Activated T-cell treated with anti-CD3 and anti-CD28 coated beads for 4 hours (primary cell): ENCODE data around the gene MED13.
"Not testable (repeated sequence)": the region's sequence is repeated elsewhere in the genome, so short reads cannot be mapped to it uniquely, and the experiment has no call there.

Source experiments
- DNase-seq: peaks from one replicate; pipeline ENCODE4 v3.0.0-alpha.2; 2020

The MED13 gene

GRCh38 chr17:62049299-62049698 lies 15.8 kb downstream of the MED13 start:
- no peak for DNase-seq

GRCh38 chr17:62048262-62048661 lies 16.8 kb downstream of the MED13 start:
- no peak for DNase-seq

- DNase-seq = no peak
These were observed 19.6 kb downstream of the MED13 start for GRCh38 chr17:62045517-62045916.

- no peak for DNase-seq
These were observed 20.0 kb downstream of the MED13 start for GRCh38 chr17:62045109-62045508.

GRCh38 chr17:62043602-62044001 lies 21.5 kb downstream of the MED13 start:
- DNase-seq = no peak

GRCh38 chr17:62043140-62043539 lies 21.9 kb downstream of the MED13 start:
- no peak for DNase-seq

GRCh38 chr17:62038248-62038647 lies 26.8 kb downstream of the MED13 start:
- DNase-seq = no peak

- no peak for DNase-seq
These were observed 31.8 kb downstream of the MED13 start for GRCh38 chr17:62033317-62033716.

GRCh38 chr17:62032480-62032879 lies 32.6 kb downstream of the MED13 start:
- DNase-seq = no peak

- DNase-seq = no peak
These were observed 34.8 kb downstream of the MED13 start for GRCh38 chr17:62030264-62030663.

- DNase-seq = no peak
These were observed 40.2 kb downstream of the MED13 start for GRCh38 chr17:62024866-62025265.

- DNase-seq = no peak
These were observed 47.2 kb downstream of the MED13 start for GRCh38 chr17:62017912-62018311.

- DNase-seq = no peak
These were observed 47.6 kb downstream of the MED13 start for GRCh38 chr17:62017496-62017895.

GRCh38 chr17:62014526-62014925 lies 50.6 kb downstream of the MED13 start:
- no peak for DNase-seq

GRCh38 chr17:62009220-62009619 lies 55.9 kb downstream of the MED13 start:
- DNase-seq = no peak

- DNase-seq = no peak
These were observed 56.8 kb downstream of the MED13 start for GRCh38 chr17:62008294-62008693.

GRCh38 chr17:62004388-62004787 lies 60.7 kb downstream of the MED13 start:
- no peak for DNase-seq

- DNase-seq = not testable (repeated sequence)
These were observed 61.9 kb downstream of the MED13 start for GRCh38 chr17:62003141-62003540.

- no peak for DNase-seq
These were observed 64.0 kb downstream of the MED13 start for GRCh38 chr17:62001105-62001504.

- DNase-seq = no peak
These were observed 64.9 kb downstream of the MED13 start for GRCh38 chr17:62000186-62000585.

GRCh38 chr17:61998534-61998933 lies 66.5 kb downstream of the MED13 start:
- not testable (repeated sequence) for DNase-seq

GRCh38 chr17:61997664-61998063 lies 67.4 kb downstream of the MED13 start:
- DNase-seq = no peak

GRCh38 chr17:61996916-61997605 lies 68.0 kb downstream of the MED13 start:
- DNase-seq = no peak

- no peak for DNase-seq
These were observed 75.6 kb downstream of the MED13 start for GRCh38 chr17:61989509-61989908.

GRCh38 chr17:61986898-61987297 lies 78.2 kb downstream of the MED13 start:
- DNase-seq = no peak
